22Rv1 (cell line): ENCODE results near the gene RNU6-9.

Experiments
- H3K27ac ChIP-seq: fragments of 450-650 bp; 2 replicates; pipeline ENCODE4 v1.5.1; 2017
- ZFX ChIP-seq: fragments of 450-650 bp; IDR thresholded peaks from 2 replicates; pipeline ENCODE4 v1.6.1; 2017; ENCODE audit warnings: antibody characterized with exemption, borderline replicate concordance
- TF ChIP-seq, protein P1 (sequence below): fragments of 450-650 bp; IDR thresholded peaks from 2 replicates; pipeline ENCODE4 v1.5.1; 2017; ENCODE audit warnings: mild to moderate bottlenecking

RNU6-9 gene

GRCh38 chr19:882871-883497, 10.3 kb upstream of the RNU6-9 start:
- TF ChIP-seq, protein P1, sequence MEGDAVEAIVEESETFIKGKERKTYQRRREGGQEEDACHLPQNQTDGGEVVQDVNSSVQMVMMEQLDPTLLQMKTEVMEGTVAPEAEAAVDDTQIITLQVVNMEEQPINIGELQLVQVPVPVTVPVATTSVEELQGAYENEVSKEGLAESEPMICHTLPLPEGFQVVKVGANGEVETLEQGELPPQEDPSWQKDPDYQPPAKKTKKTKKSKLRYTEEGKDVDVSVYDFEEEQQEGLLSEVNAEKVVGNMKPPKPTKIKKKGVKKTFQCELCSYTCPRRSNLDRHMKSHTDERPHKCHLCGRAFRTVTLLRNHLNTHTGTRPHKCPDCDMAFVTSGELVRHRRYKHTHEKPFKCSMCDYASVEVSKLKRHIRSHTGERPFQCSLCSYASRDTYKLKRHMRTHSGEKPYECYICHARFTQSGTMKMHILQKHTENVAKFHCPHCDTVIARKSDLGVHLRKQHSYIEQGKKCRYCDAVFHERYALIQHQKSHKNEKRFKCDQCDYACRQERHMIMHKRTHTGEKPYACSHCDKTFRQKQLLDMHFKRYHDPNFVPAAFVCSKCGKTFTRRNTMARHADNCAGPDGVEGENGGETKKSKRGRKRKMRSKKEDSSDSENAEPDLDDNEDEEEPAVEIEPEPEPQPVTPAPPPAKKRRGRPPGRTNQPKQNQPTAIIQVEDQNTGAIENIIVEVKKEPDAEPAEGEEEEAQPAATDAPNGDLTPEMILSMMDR: no peak
- no peak for TF ChIP-seq ZFX
- H3K27ac ChIP-seq: no peak overlapping the region

- TF ChIP-seq, protein P1: no peak
- no peak for TF ChIP-seq ZFX
- no peak overlapping the region for H3K27ac ChIP-seq
Observed at GRCh38 chr19:883661-884211, 9.5 kb upstream of the RNU6-9 start.

DNA sequence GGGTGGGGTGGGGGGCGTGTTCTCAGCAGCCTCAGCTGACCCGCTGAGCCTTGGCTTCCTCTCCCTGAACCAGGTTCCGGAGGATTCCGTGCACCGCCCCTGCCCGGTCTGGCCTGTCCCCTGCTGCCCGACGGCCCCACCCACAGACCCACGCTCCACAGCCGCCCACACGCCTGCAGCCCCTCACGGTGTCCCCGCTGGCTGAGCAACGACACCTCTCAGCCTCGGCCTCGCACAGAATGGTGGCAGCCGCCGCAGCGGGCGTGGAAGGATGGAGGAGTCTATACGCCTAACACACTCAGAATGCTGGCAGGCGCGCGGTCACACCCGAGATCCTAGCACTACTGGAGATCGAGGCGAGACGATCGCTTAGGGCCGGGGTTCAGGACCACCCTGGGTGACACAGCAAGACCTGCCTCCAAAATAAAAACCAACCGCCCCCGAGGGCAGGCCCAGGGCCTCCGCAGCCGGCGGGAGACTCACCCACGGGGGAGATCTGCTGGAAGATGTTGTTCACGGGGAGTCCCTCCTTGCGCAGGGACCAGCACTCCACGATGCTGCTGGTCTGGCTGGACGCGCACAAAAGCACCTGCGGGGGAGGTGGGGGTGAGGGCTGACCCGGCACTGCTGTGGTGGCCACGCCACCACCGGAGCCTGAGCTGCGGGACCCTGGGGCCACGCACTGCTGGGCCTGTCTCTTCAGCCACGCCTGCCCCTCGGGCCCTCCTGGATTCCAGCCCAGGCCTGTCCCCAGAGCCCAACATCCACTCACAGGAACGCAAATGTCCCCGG, 8.7 kb upstream of the RNU6-9 start:
- no peak for TF ChIP-seq ZFX
- TF ChIP-seq, protein P1: no peak
- no peak overlapping the region for H3K27ac ChIP-seq

DNA sequence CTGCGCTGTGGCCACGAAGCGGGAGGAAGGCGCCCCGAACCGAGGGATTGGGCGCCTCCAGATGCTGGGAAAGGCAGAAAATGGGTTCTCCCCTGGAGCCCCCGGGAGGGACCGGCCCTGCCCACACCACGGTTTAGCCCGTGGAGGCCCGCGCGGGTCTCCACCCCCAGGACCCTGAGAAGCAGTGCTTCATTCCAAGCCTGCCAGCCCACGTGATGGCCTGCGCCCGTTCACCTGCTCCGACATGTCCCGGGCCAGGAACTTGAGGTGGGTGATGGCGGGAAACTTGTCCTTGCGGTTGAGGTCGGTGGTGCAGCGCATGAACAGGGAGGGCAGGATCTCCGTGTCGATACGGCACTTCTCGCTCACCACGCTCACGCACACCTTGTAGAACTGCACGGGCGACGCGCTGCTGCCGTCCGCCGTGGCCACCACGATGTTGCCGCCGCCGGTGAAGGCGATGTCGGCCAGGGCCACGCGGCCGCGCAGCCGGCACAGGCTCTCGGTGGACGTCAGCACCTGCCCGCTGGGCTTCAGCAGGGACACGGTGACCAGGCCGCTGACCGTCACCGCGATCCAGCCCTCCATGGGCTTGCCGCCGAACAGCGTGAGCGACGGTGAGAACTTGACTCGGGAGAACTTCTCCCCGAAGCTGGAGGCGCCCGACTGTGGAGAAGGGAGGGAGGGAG, 7.6 kb upstream of the RNU6-9 start:
- no peak overlapping the region for H3K27ac ChIP-seq
- no peak for TF ChIP-seq ZFX
- TF ChIP-seq, protein P1: no peak

- TF ChIP-seq ZFX: no peak
- TF ChIP-seq, protein P1: no peak
- no peak overlapping the region for H3K27ac ChIP-seq
Observed at GRCh38 chr19:887072-887471, 6.2 kb upstream of the RNU6-9 start.

GRCh38 chr19:887599-887998, 5.7 kb upstream of the RNU6-9 start:
- no peak overlapping the region for H3K27ac ChIP-seq
- TF ChIP-seq, protein P1: no peak
- TF ChIP-seq ZFX: no peak
